ENCODE results near the gene ENHO.

The ENHO gene

GRCh38 chr9:34562135-34562745, 39.5 kb upstream of the ENHO start:
- H3K4me1 ChIP-seq (ENCODE audit: insufficient read depth, low read length, severe bottlenecking): no peaks in the 10 kb centered on the region
- H3K4me3 ChIP-seq (ENCODE audit: low read depth, low read length, poor library complexity, severe bottlenecking): no peak overlapping the region
- no peak overlapping the region for H3K27ac ChIP-seq (ENCODE audit: low read depth, low read length, poor library complexity, severe bottlenecking)
- H4K20me1 ChIP-seq (ENCODE audit: insufficient read depth, low read length): no peaks in the 10 kb centered on the region
- no peaks in the 10 kb centered on the region for H3K9me2 ChIP-seq (ENCODE audit: low read depth, low read length)
- H3K79me2 ChIP-seq (ENCODE audit: insufficient read depth, low read length): no peaks in the 10 kb centered on the region
- peaks cover 12% of the 10 kb centered on the region; the same call in 1 of the 2 replicates for H3K27me3 ChIP-seq (ENCODE audit: insufficient read depth, low read length)
- H3K9ac ChIP-seq (ENCODE audit: low read length): no peak overlapping the region
- no peaks in the 10 kb centered on the region for H3K36me3 ChIP-seq (ENCODE audit: insufficient read depth, low read length)
- no peak for TF ChIP-seq EZH2 (IDR thresholded peaks at IDR 0.05; ENCODE audit: borderline replicate concordance, low read length)
- TF ChIP-seq, protein P1, sequence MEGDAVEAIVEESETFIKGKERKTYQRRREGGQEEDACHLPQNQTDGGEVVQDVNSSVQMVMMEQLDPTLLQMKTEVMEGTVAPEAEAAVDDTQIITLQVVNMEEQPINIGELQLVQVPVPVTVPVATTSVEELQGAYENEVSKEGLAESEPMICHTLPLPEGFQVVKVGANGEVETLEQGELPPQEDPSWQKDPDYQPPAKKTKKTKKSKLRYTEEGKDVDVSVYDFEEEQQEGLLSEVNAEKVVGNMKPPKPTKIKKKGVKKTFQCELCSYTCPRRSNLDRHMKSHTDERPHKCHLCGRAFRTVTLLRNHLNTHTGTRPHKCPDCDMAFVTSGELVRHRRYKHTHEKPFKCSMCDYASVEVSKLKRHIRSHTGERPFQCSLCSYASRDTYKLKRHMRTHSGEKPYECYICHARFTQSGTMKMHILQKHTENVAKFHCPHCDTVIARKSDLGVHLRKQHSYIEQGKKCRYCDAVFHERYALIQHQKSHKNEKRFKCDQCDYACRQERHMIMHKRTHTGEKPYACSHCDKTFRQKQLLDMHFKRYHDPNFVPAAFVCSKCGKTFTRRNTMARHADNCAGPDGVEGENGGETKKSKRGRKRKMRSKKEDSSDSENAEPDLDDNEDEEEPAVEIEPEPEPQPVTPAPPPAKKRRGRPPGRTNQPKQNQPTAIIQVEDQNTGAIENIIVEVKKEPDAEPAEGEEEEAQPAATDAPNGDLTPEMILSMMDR (IDR thresholded peaks at IDR 0.05; ENCODE audit: low read length): peak; percentile 86
- H3K9me3 ChIP-seq (ENCODE audit: low read length): no peaks in the 10 kb centered on the region
- no peak overlapping the region for H3K4me2 ChIP-seq (ENCODE audit: low read length)
- no peak overlapping the region for H2AFZ ChIP-seq (ENCODE audit: low read length)
- H3F3A ChIP-seq (ENCODE audit: insufficient read depth, low read length): no peaks in the 10 kb centered on the region

GRCh38 chr9:34560599-34561214, 37.9 kb upstream of the ENHO start:
- no peaks in the 10 kb centered on the region for H3K36me3 ChIP-seq (ENCODE audit: insufficient read depth, low read length)
- TF ChIP-seq, protein P1 (IDR thresholded peaks at IDR 0.05; ENCODE audit: low read length): no peak
- no peak for TF ChIP-seq EZH2 (IDR thresholded peaks at IDR 0.05; ENCODE audit: borderline replicate concordance, low read length)
- no peaks in the 10 kb centered on the region for H4K20me1 ChIP-seq (ENCODE audit: insufficient read depth, low read length)
- H3F3A ChIP-seq (ENCODE audit: insufficient read depth, low read length): no peaks in the 10 kb centered on the region
- no peaks in the 10 kb centered on the region for H3K9me2 ChIP-seq (ENCODE audit: low read depth, low read length)
- no peak overlapping the region for H3K27ac ChIP-seq (ENCODE audit: low read depth, low read length, poor library complexity, severe bottlenecking)
- H3K4me3 ChIP-seq (ENCODE audit: low read depth, low read length, poor library complexity, severe bottlenecking): no peak overlapping the region
- no peaks in the 10 kb centered on the region for H3K9me3 ChIP-seq (ENCODE audit: low read length)
- H2AFZ ChIP-seq (ENCODE audit: low read length): no peak overlapping the region
- no peaks in the 10 kb centered on the region for H3K4me1 ChIP-seq (ENCODE audit: insufficient read depth, low read length, severe bottlenecking)
- H3K9ac ChIP-seq (ENCODE audit: low read length): no peak overlapping the region
- H3K27me3 ChIP-seq (ENCODE audit: insufficient read depth, low read length): peaks cover 5% of the 10 kb centered on the region; the same call in 1 of the 2 replicates
- H3K4me2 ChIP-seq (ENCODE audit: low read length): no peak overlapping the region
- no peaks in the 10 kb centered on the region for H3K79me2 ChIP-seq (ENCODE audit: insufficient read depth, low read length)

DNA sequence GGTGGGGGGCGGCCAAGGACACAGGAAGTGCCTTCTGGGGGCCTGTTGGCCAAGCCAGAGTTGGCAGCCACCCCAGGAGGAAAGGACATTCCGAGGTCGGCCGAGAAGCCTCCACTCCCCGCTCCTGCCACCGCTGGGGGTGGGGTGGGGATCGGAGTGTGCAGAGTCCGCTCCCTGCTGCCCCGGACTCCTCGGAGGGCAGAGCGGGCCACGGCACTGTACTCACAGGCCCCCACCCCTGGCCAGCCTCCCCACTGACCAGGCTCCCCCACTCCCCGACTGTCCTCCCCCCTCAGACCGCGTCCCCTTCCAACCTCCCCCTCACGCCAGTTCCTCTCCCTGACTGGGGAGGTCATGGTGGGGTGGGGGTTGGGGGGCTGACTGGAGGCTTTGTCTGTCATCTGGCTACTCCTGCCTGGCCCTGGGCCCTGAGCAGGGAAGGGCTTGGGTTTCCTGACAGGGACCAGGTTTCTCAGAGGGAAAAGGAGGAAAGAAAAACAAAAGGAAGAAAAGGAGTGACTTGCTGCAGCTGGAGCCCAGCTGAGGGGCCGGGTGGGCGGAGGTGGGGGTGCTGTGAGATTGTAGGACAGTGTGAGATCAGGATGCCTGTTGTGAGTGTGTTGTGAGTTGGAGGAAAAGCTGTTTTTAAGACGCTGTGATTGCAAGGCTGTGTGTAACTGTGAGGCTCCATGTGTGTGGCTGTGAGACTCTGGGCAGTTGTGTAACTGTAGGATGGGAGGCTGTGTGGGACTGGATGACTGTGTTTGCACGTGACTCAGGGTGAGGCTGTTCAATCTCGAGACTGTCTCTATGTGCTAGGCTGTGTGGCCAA, 37.0 kb upstream of the ENHO start:
- no peak overlapping the region for H3K27ac ChIP-seq (ENCODE audit: low read depth, low read length, poor library complexity, severe bottlenecking)
- no peaks in the 10 kb centered on the region for H3K4me1 ChIP-seq (ENCODE audit: insufficient read depth, low read length, severe bottlenecking)
- no peak overlapping the region for H3K9ac ChIP-seq (ENCODE audit: low read length)
- H3K36me3 ChIP-seq (ENCODE audit: insufficient read depth, low read length): no peaks in the 10 kb centered on the region
- no peak overlapping the region for H3K4me2 ChIP-seq (ENCODE audit: low read length)
- H4K20me1 ChIP-seq (ENCODE audit: insufficient read depth, low read length): no peaks in the 10 kb centered on the region
- TF ChIP-seq, protein P1 (IDR thresholded peaks at IDR 0.05; ENCODE audit: low read length): no peak
- TF ChIP-seq EZH2 (IDR thresholded peaks at IDR 0.05; ENCODE audit: borderline replicate concordance, low read length): no peak
- no peaks in the 10 kb centered on the region for H3K9me3 ChIP-seq (ENCODE audit: low read length)
- no peaks in the 10 kb centered on the region for H3K9me2 ChIP-seq (ENCODE audit: low read depth, low read length)
- H3K79me2 ChIP-seq (ENCODE audit: insufficient read depth, low read length): no peaks in the 10 kb centered on the region
- no peak overlapping the region for H2AFZ ChIP-seq (ENCODE audit: low read length)
- no peak overlapping the region for H3K4me3 ChIP-seq (ENCODE audit: low read depth, low read length, poor library complexity, severe bottlenecking)
- no peaks in the 10 kb centered on the region for H3F3A ChIP-seq (ENCODE audit: insufficient read depth, low read length)
- peaks cover 5% of the 10 kb centered on the region; the same call in 1 of the 2 replicates for H3K27me3 ChIP-seq (ENCODE audit: insufficient read depth, low read length)
